ENCODE results near the gene UGT3A2.

DNA sequence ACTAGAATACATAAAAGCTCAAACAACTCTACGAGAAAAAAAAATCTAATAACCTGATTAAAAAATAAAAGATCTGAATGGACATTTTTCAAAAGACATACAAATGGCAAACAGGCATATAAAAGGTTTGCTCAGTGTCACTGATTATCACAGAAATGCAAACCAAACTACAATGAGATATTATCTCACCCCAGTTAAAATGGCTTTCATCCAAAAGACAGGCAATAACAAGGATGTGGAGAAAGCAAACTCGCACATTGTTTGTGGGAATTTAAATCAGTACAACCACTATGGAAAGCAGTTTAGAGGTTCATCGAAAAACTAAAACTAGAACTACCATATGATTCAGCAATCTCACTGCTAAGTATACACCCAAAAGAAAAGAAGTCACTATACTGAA is 20.8 kb downstream of the UGT3A2 start:
- TF ChIP-seq, protein P1, sequence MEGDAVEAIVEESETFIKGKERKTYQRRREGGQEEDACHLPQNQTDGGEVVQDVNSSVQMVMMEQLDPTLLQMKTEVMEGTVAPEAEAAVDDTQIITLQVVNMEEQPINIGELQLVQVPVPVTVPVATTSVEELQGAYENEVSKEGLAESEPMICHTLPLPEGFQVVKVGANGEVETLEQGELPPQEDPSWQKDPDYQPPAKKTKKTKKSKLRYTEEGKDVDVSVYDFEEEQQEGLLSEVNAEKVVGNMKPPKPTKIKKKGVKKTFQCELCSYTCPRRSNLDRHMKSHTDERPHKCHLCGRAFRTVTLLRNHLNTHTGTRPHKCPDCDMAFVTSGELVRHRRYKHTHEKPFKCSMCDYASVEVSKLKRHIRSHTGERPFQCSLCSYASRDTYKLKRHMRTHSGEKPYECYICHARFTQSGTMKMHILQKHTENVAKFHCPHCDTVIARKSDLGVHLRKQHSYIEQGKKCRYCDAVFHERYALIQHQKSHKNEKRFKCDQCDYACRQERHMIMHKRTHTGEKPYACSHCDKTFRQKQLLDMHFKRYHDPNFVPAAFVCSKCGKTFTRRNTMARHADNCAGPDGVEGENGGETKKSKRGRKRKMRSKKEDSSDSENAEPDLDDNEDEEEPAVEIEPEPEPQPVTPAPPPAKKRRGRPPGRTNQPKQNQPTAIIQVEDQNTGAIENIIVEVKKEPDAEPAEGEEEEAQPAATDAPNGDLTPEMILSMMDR (IDR thresholded peaks at IDR 0.05; ENCODE audit: borderline replicate concordance, extremely low read depth, low read length, poor library complexity, severe bottlenecking), result no peak
- no peak for TF ChIP-seq EZH2 (IDR thresholded peaks at IDR 0.05; ENCODE audit: borderline replicate concordance, low read depth, low read length, severe bottlenecking)
